ENCODE data around the gene RAB4B.

DNA sequence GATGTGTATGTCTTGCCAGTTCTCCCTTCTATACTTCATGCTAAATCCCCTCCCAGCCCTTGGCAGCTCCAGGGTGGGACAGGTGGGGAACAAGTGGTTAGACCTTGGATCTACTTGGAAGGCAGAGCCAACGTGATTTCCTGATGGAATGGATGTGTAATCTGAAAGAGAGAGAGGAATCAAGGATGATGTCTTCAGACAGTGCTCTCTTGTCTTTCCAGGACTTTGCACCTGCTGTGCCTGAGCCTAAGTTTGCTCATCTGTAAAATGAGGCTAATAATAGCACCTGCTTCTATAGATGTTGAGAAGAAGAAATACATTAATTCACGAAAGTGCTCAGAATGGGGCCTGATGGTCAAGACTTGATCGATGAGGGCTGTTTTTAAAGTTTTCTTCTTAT is 13.9 kb downstream of the RAB4B start:
- no peak for TF ChIP-seq EZH2 (IDR thresholded peaks at IDR 0.05; ENCODE audit: borderline replicate concordance, low read depth, low read length, poor library complexity, severe bottlenecking)
- TF ChIP-seq, protein P1, sequence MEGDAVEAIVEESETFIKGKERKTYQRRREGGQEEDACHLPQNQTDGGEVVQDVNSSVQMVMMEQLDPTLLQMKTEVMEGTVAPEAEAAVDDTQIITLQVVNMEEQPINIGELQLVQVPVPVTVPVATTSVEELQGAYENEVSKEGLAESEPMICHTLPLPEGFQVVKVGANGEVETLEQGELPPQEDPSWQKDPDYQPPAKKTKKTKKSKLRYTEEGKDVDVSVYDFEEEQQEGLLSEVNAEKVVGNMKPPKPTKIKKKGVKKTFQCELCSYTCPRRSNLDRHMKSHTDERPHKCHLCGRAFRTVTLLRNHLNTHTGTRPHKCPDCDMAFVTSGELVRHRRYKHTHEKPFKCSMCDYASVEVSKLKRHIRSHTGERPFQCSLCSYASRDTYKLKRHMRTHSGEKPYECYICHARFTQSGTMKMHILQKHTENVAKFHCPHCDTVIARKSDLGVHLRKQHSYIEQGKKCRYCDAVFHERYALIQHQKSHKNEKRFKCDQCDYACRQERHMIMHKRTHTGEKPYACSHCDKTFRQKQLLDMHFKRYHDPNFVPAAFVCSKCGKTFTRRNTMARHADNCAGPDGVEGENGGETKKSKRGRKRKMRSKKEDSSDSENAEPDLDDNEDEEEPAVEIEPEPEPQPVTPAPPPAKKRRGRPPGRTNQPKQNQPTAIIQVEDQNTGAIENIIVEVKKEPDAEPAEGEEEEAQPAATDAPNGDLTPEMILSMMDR (conservative IDR thresholded peaks at IDR 0.05; ENCODE audit: low read depth, low read length) = no peak
